ENCODE data around the gene RGS3. TPM values are rescaled to one million over a fixed set of nuclear protein-coding genes. Genes with fewer than 3 reads are reported as not detected.

RGS3 gene
- polyA plus RNA-seq, 3 donors: 20.8 to 77.2 (median 56.6) TPM

- WGBS, 3 donors: 92 to 99% (median 95%) methylated on average over 3 of the region's 3 CpGs
- no peak overlapping the region for H3K27ac ChIP-seq (ENCODE audit: low read depth, low read length)
Measured at GRCh38 chr9:113556877-113557593, 93.5 kb downstream of the RGS3 start.

GRCh38 chr9:113558632-113559502 is 95.3 kb downstream of the RGS3 start:
- WGBS, 3 donors: 16 to 56% (median 32%) methylated on average over 7 of the region's 7 CpGs
- H3K27ac ChIP-seq (ENCODE audit: low read depth, low read length): no peak overlapping the region

GRCh38 chr9:113559834-113560800 is 96.6 kb downstream of the RGS3 start:
- 81 to 86% (median 85%) methylated on average over 12 of the region's 12 CpGs for WGBS, 3 donors
- no peak overlapping the region for H3K27ac ChIP-seq (ENCODE audit: low read depth, low read length)

- 51 to 75% (median 62%) methylated on average over 2 of the region's 2 CpGs for WGBS, 3 donors
- no peak overlapping the region for H3K27ac ChIP-seq (ENCODE audit: low read depth, low read length)
Measured at GRCh38 chr9:113562653-113563381, 99.3 kb downstream of the RGS3 start.

- WGBS, 3 donors: 76 to 83% (median 80%) methylated on average over 5 of the region's 5 CpGs
- no peak overlapping the region for H3K27ac ChIP-seq (ENCODE audit: low read depth, low read length)
Measured at GRCh38 chr9:113563826-113564497, 100.4 kb downstream of the RGS3 start.

GRCh38 chr9:113564498-113565237 is 101.1 kb downstream of the RGS3 start:
- 11 to 28% (median 15%) methylated on average over 20 of the region's 20 CpGs for WGBS, 3 donors
- H3K27ac ChIP-seq (ENCODE audit: low read depth, low read length): no peak overlapping the region

- WGBS, 3 donors: 61 to 76% (median 63%) methylated on average over 8 of the region's 8 CpGs
- H3K27ac ChIP-seq (ENCODE audit: low read depth, low read length): no peak overlapping the region
Measured at GRCh38 chr9:113566016-113566711, 102.6 kb downstream of the RGS3 start.

- H3K27ac ChIP-seq (ENCODE audit: low read depth, low read length): no peak overlapping the region
- 72 to 91% (median 72%) methylated on average over 3 of the region's 3 CpGs for WGBS, 3 donors
Measured at GRCh38 chr9:113566712-113567071, 103.2 kb downstream of the RGS3 start.

- no peak overlapping the region for H3K27ac ChIP-seq (ENCODE audit: low read depth, low read length)
- WGBS, 3 donors: 94 to 97% (median 96%) methylated on average over 8 of the region's 8 CpGs
Measured at GRCh38 chr9:113567361-113568080, 104.0 kb downstream of the RGS3 start.

- 82 to 91% (median 88%) methylated on average over 5 of the region's 5 CpGs for WGBS, 3 donors
- H3K27ac ChIP-seq (ENCODE audit: low read depth, low read length): no peak overlapping the region
Measured at GRCh38 chr9:113568081-113568435, 104.5 kb downstream of the RGS3 start.

GRCh38 chr9:113568571-113569321 is 105.2 kb downstream of the RGS3 start:
- 64 to 80% (median 75%) methylated on average over 11 of the region's 11 CpGs for WGBS, 3 donors

GRCh38 chr9:113569472-113570060 is 106.0 kb downstream of the RGS3 start:
- WGBS, 3 donors: 68 to 89% (median 76%) methylated on average over 2 of the region's 2 CpGs
- no peak overlapping the region for H3K27ac ChIP-seq (ENCODE audit: low read depth, low read length)

More at GRCh38 chr9:113568571-113569321, 105.2 kb downstream of the RGS3 start:
- H3K27ac ChIP-seq (ENCODE audit: low read depth, low read length): no peak overlapping the region

GRCh38 chr9:113570106-113570505 is 106.6 kb downstream of the RGS3 start:
- no peak overlapping the region for H3K27ac ChIP-seq (ENCODE audit: low read depth, low read length)
- WGBS, 3 donors: 89 to 96% (median 92%) methylated on average over 9 of the region's 9 CpGs

GRCh38 chr9:113570749-113571711 is 107.5 kb downstream of the RGS3 start:
- H3K27ac ChIP-seq (ENCODE audit: low read depth, low read length): no peak overlapping the region
- 84 to 91% (median 87%) methylated on average over 12 of the region's 12 CpGs for WGBS, 3 donors
